ENCODE results near the gene RRP7A.
"Not testable (repeated sequence)": the region's sequence is repeated elsewhere in the genome, so short reads cannot be mapped to it uniquely, and the experiment has no call there.

RRP7A gene

GRCh38 chr22:42547562-42547961, 28.0 kb upstream of the RRP7A start:
- Histone ChIP-seq H3K27ac (ENCODE audit: low read depth, low read length, poor library complexity, severe bottlenecking) (no peak overlapping the region), H3K4me2 (ENCODE audit: low read length) (no peak overlapping the region), H3K4me3 (ENCODE audit: low read depth, low read length, poor library complexity, severe bottlenecking) (no peak overlapping the region), H3K9me3 (ENCODE audit: low read length) (no peaks in the 10 kb centered on the region), H3K27me3 (ENCODE audit: insufficient read depth, low read length) (no peaks in the 10 kb centered on the region), H3K79me2 (ENCODE audit: insufficient read depth, low read length) (no peaks in the 10 kb centered on the region), H4K20me1 (ENCODE audit: insufficient read depth, low read length) (no peaks in the 10 kb centered on the region), H2AFZ (ENCODE audit: low read length) (no peak overlapping the region), H3K36me3 (ENCODE audit: insufficient read depth, low read length) (no peaks in the 10 kb centered on the region), H3K9ac (ENCODE audit: low read length) (no peak overlapping the region), H3K4me1 (ENCODE audit: insufficient read depth, low read length, severe bottlenecking) (peaks cover 28% of the 10 kb centered on the region), H3F3A (ENCODE audit: insufficient read depth, low read length) (0 out of 2 replicates have a peak, but pooled peaks cover 4% of the 10 kb centered on the region), H3K9me2 (ENCODE audit: low read depth, low read length) (no peaks in the 10 kb centered on the region)
- TF ChIP-seq CTCF (IDR thresholded peaks at IDR 0.05; ENCODE audit: low read length), result no peak
- TF ChIP-seq EZH2 (IDR thresholded peaks at IDR 0.05; ENCODE audit: borderline replicate concordance, low read length), result no peak

GRCh38 chr22:42544686-42545085, 25.1 kb upstream of the RRP7A start:
- H3K4me1 ChIP-seq (ENCODE audit: insufficient read depth, low read length, severe bottlenecking), result peaks cover 13% of the 10 kb centered on the region
- no peaks in the 10 kb centered on the region for H3K79me2 ChIP-seq (ENCODE audit: insufficient read depth, low read length)
- H2AFZ ChIP-seq (ENCODE audit: low read length), result no peak overlapping the region
- TF ChIP-seq CTCF (IDR thresholded peaks at IDR 0.05; ENCODE audit: low read length) (no peak), EZH2 (IDR thresholded peaks at IDR 0.05; ENCODE audit: borderline replicate concordance, low read length) (no peak)
- H3K27me3 ChIP-seq (ENCODE audit: insufficient read depth, low read length), result no peaks in the 10 kb centered on the region
- H4K20me1 ChIP-seq (ENCODE audit: insufficient read depth, low read length), result no peaks in the 10 kb centered on the region
- H3K9me3 ChIP-seq (ENCODE audit: low read length), result no peaks in the 10 kb centered on the region
- no peak overlapping the region for H3K4me3 ChIP-seq (ENCODE audit: low read depth, low read length, poor library complexity, severe bottlenecking)
- H3K4me2 ChIP-seq (ENCODE audit: low read length), result no peak overlapping the region
- no peaks in the 10 kb centered on the region for H3K9me2 ChIP-seq (ENCODE audit: low read depth, low read length)
- H3K36me3 ChIP-seq (ENCODE audit: insufficient read depth, low read length), result no peaks in the 10 kb centered on the region
- H3K27ac ChIP-seq (ENCODE audit: low read depth, low read length, poor library complexity, severe bottlenecking), result peak overlapping the region; percentile 39
- no peak overlapping the region for H3K9ac ChIP-seq (ENCODE audit: low read length)
- H3F3A ChIP-seq (ENCODE audit: insufficient read depth, low read length), result no peaks in the 10 kb centered on the region

- Histone ChIP-seq H3K27ac (ENCODE audit: low read depth, low read length, poor library complexity, severe bottlenecking) (peak overlapping the region; percentile 92), H3K4me2 (ENCODE audit: low read length) (peak overlapping the region; percentile 45; the same call in 1 of the 2 replicates), H3K4me1 (ENCODE audit: insufficient read depth, low read length, severe bottlenecking) (peaks cover 55% of the 10 kb centered on the region)
- not testable (repeated sequence) for H4K20me1 ChIP-seq (ENCODE audit: insufficient read depth, low read length); H3K4me3 ChIP-seq (ENCODE audit: low read depth, low read length, poor library complexity, severe bottlenecking); H3K9me3 ChIP-seq (ENCODE audit: low read length); H3K36me3 ChIP-seq (ENCODE audit: insufficient read depth, low read length); H2AFZ ChIP-seq (ENCODE audit: low read length); H3K79me2 ChIP-seq (ENCODE audit: insufficient read depth, low read length); H3K9ac ChIP-seq (ENCODE audit: low read length); H3K27me3 ChIP-seq (ENCODE audit: insufficient read depth, low read length); H3F3A ChIP-seq (ENCODE audit: insufficient read depth, low read length); H3K9me2 ChIP-seq (ENCODE audit: low read depth, low read length)
Observed at GRCh38 chr22:42539236-42539771, 19.7 kb upstream of the RRP7A start.

GRCh38 chr22:42537199-42537831, 17.7 kb upstream of the RRP7A start:
- H3K27ac ChIP-seq (ENCODE audit: low read depth, low read length, poor library complexity, severe bottlenecking), result peak overlapping the region; percentile 92

GRCh38 chr22:42536634-42537033, 17.0 kb upstream of the RRP7A start:
- H3K36me3 ChIP-seq (ENCODE audit: insufficient read depth, low read length); H3F3A ChIP-seq (ENCODE audit: insufficient read depth, low read length); H2AFZ ChIP-seq (ENCODE audit: low read length); H3K9me2 ChIP-seq (ENCODE audit: low read depth, low read length); H3K4me3 ChIP-seq (ENCODE audit: low read depth, low read length, poor library complexity, severe bottlenecking); H3K79me2 ChIP-seq (ENCODE audit: insufficient read depth, low read length); H3K27me3 ChIP-seq (ENCODE audit: insufficient read depth, low read length); H4K20me1 ChIP-seq (ENCODE audit: insufficient read depth, low read length); H3K9me3 ChIP-seq (ENCODE audit: low read length): not testable (repeated sequence)
- H3K9ac ChIP-seq (ENCODE audit: low read length), result peak overlapping the region; percentile 6
- peak overlapping the region; percentile 55; the same call in 1 of the 2 replicates for H3K4me2 ChIP-seq (ENCODE audit: low read length)
- peaks cover 75% of the 10 kb centered on the region for H3K4me1 ChIP-seq (ENCODE audit: insufficient read depth, low read length, severe bottlenecking)
- peak overlapping the region; percentile 92 for H3K27ac ChIP-seq (ENCODE audit: low read depth, low read length, poor library complexity, severe bottlenecking)

More at GRCh38 chr22:42537199-42537831, 17.7 kb upstream of the RRP7A start:
- H3K4me3 ChIP-seq (ENCODE audit: low read depth, low read length, poor library complexity, severe bottlenecking); H2AFZ ChIP-seq (ENCODE audit: low read length); H4K20me1 ChIP-seq (ENCODE audit: insufficient read depth, low read length); H3K9me3 ChIP-seq (ENCODE audit: low read length); H3K36me3 ChIP-seq (ENCODE audit: insufficient read depth, low read length); H3F3A ChIP-seq (ENCODE audit: insufficient read depth, low read length); H3K9me2 ChIP-seq (ENCODE audit: low read depth, low read length); H3K27me3 ChIP-seq (ENCODE audit: insufficient read depth, low read length); H3K79me2 ChIP-seq (ENCODE audit: insufficient read depth, low read length): not testable (repeated sequence)
- Histone ChIP-seq H3K9ac (ENCODE audit: low read length) (peak overlapping the region; percentile 46; the same call in 1 of the 2 replicates), H3K4me2 (ENCODE audit: low read length) (peak overlapping the region; percentile 59), H3K4me1 (ENCODE audit: insufficient read depth, low read length, severe bottlenecking) (peaks cover 74% of the 10 kb centered on the region)

Data from OCI-LY1 (cell line).